Stimulated activated CD8-positive, alpha-beta memory T cell treated with anti-CD3 and anti-CD28 coated beads, Interleukin-7, amount 100 ng/mL, for 48 hours (primary cell): Measurements from ENCODE around the gene PLVAP.

Experiments
- DNase-seq, 2 donors: peaks; one replicate each; pipeline ENCODE4 v3.0.0-alpha.2; 2020; ENCODE audit warnings: low read depth in 1 of 2; ENCODE audit errors: extremely low read depth in 1 of 2

Gene PLVAP

DNA sequence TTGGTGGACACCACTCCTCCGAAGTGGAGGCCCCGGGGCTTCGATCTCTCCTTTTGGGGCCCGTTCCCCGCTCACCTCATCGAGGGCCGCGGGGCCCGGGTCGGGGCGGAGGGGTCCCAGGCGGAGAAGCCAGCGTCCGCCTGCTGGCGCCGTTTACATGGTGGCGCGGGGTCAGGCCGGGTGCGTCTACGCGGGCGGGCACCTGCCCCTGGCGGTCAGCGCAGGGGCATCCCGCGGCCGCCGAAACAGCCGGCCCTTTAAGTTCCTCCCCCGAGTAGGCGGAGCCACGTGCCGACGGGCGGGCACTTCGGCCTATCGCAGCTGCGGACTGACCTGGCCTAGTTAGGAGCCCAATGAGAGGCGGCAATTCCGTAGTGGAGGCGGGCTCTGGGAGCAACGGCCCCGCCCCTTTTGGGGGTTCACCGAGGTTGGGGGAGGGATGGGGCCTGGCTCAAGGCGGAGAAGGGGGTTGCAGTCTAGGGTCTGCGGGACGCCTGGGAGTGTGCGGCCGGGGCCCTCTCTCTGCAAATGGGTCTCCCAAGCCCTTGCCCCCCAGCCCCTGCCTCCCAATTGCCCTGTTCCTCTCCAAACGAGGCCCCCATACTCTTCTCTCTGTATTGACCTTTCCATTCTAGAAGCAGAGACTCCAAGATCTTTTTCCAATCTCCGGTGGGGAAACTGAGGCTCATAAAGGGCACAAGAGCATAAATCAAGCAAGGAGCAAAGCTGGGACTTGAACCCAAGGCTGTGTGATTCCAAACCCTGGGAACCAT lies 73.8 kb downstream of the PLVAP start, which contains the start of gene ABHD8:
TSS of gene ABHD8 (minus strand) at position 259 of the 773 bp plus-strand sequence. CDS start 1,809 bp downstream, outside the sequence.
- DNase-seq = peak; percentile 80 to 93

DNA sequence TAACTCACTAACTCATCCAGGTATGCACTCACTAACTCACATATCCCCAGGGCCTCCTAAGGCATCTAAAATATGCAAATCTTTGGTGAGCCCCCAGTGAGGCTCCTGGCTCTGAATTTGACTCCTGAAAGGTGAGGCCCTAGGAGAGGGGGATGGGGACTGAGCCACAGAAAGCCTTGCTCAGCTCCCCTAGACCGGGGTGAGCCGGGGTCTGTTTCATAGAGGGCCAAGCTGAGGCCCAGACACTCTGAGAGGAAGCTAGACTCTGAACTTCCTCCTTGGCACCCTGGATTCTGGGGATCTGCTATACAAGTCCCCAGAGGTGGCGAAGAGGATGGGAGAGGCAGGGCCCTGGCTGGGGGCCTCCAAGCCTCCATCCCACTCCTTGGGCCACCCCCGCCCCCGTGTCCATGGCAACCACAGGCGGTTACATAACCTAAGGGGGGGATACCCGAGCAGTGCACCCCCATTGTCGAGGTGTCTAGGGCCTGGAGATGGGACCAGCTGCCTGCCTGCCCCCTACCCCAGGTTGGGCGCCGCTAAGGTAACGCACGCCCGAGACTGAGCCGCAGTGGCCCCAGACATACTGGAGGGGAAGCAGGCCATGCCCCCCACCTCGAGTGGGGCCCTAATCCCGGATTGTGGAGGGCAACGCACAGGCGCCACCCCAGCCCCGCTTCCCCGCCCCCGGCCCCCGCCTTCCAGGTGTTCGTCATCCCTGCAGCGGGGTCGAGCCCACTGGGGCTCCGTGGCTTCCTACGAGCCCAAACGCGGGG lies 74.6 kb downstream of the PLVAP start:
- no peak for DNase-seq
